H1 (cell line): ENCODE measurements around the gene MLF1. TPM values are rescaled to one million over a fixed set of nuclear protein-coding genes. Genes with fewer than 3 reads are reported as not detected.

Experiments
- CTCF ChIA-PET: fragments of 300-600 bp; sonication (Branson Sonifier 250); formaldehyde crosslinking; loops from one replicate; lab custom pipeline; 2021; ENCODE audit not compliant: partially characterized antibody; lab: Charles Lee
- POLR2A ChIA-PET: fragments of 300-600 bp; sonication (Branson Sonifier 250); formaldehyde crosslinking; loops from one replicate; lab custom pipeline; 2021; ENCODE audit warnings: inconsistent platforms; ENCODE audit not compliant: partially characterized antibody; lab: Charles Lee
- DNase-seq, 2 experiments: peaks; one replicate each; pipeline versions ENCODE4 v3.0.0 to v3.0.0-alpha.2; 2010 to 2022; ENCODE audit warnings: low spot score in 2 of 2, low read depth in 1 of 2, mixed read lengths in 1 of 2
- FAIRE-seq: peaks from 2 replicates; lab custom pipeline; 2011; peaks lifted over from hg19 to GRCh38; lab: Jason Lieb, UNC
- H2AFZ ChIP-seq: 2 replicates; pipeline ENCODE4 v1.8.1; 2012; ENCODE audit warnings: low read length, inconsistent platforms
- H2AK5ac ChIP-seq: 2 replicates; pipeline ENCODE4 v1.6.1; 2013; ENCODE audit warnings: low read depth, low read length
- H2BK120ac ChIP-seq: replicated peaks from 2 replicates; pipeline ENCODE3; 2013; ENCODE audit warnings: low read depth, low read length, inconsistent platforms
- H2BK12ac ChIP-seq: 2 replicates; pipeline ENCODE4 v1.6.1; 2013; ENCODE audit warnings: low read depth, low read length
- H2BK15ac ChIP-seq: 2 replicates; pipeline ENCODE4 v1.6.1; 2013; ENCODE audit warnings: low read length
- H2BK20ac ChIP-seq: 2 replicates; pipeline ENCODE4 v1.6.1; 2013; ENCODE audit warnings: low read length
- H2BK5ac ChIP-seq: 2 replicates; pipeline ENCODE4 v1.6.1; 2013; ENCODE audit warnings: low read depth, low read length
- H3K14ac ChIP-seq: 2 replicates; pipeline ENCODE4 v1.6.1; 2013; ENCODE audit warnings: inconsistent platforms; ENCODE audit not compliant: insufficient read length
- H3K18ac ChIP-seq: 2 replicates; pipeline ENCODE4 v1.6.1; 2013; ENCODE audit warnings: low read length; ENCODE audit errors: extremely low read depth
- H3K23ac ChIP-seq: 2 replicates; pipeline ENCODE4 v1.6.1; 2013; ENCODE audit warnings: inconsistent platforms; ENCODE audit not compliant: insufficient read length
- H3K23me2 ChIP-seq: 2 replicates; pipeline ENCODE4 v1.6.1; 2013; ENCODE audit warnings: low read depth, low read length
- H3K27ac ChIP-seq: 2 replicates; pipeline ENCODE4 v1.6.1; 2011; ENCODE audit warnings: low read depth, low read length, inconsistent platforms
- H3K27me3 ChIP-seq, 4 experiments: replicated peaks in 1 of 4; 1 replicate in 1 of 4; 2 replicates in 3 of 4; pipeline versions ENCODE4 v1.6.1 to v1.8.1; 2011 to 2013; ENCODE audit warnings: low read length in 3 of 4, mild to moderate bottlenecking in 3 of 4, inconsistent platforms in 2 of 4, mixed read lengths in 2 of 4, moderate library complexity in 1 of 4; ENCODE audit not compliant: control insufficient read depth in 3 of 4, insufficient read depth in 3 of 4; ENCODE audit errors: extremely low read depth in 1 of 4
- H3K36me3 ChIP-seq, 4 experiments: 2 replicates each; pipeline versions ENCODE4 v1.6.1 to v1.8.1; 2011 to 2013; ENCODE audit warnings: mild to moderate bottlenecking in 4 of 4, low read length in 3 of 4, moderate library complexity in 2 of 4, control low read depth in 1 of 4, inconsistent platforms in 1 of 4; ENCODE audit not compliant: insufficient read depth in 4 of 4, control insufficient read depth in 2 of 4
- H3K4ac ChIP-seq: replicated peaks from 2 replicates; pipeline ENCODE3; 2013; ENCODE audit warnings: low read length, low read depth, mixed read lengths, inconsistent platforms; ENCODE audit not compliant: insufficient read length
- H3K4me1 ChIP-seq, 4 experiments: replicated peaks in 1 of 4; 1 replicate in 1 of 4; 2 replicates in 3 of 4; pipeline versions ENCODE4 v1.6.1 to v1.8.1; 2011 to 2013; ENCODE audit warnings: low read length in 3 of 4, inconsistent platforms in 2 of 4, mixed read lengths in 1 of 4; ENCODE audit not compliant: insufficient read depth in 4 of 4, control insufficient read depth in 3 of 4
- H3K4me2 ChIP-seq, 2 experiments: 2 replicates each; pipeline versions ENCODE4 v1.6.1 to v1.8.1; 2011 to 2013; ENCODE audit warnings: low read depth in 2 of 2, low read length in 2 of 2, control low read depth in 1 of 2, inconsistent platforms in 1 of 2, mild to moderate bottlenecking in 1 of 2; ENCODE audit not compliant: insufficient read depth in 1 of 2
- H3K4me3 ChIP-seq, 4 experiments: fragments of 200-600, 300-600 bp in 1 of 4; sonication (generic), shearing (Covaris generic), sonication (Bioruptor Twin) in 1 of 4; 2 replicates each; pipeline versions ENCODE4 v1.5.1 to v1.8.1; 2011 to 2016; ENCODE audit warnings: low read length in 4 of 4, low read depth in 3 of 4, control low read depth in 2 of 4, inconsistent platforms in 2 of 4, mild to moderate bottlenecking in 2 of 4, mixed read lengths in 1 of 4, moderate library complexity in 1 of 4; ENCODE audit not compliant: insufficient read depth in 2 of 4; ENCODE audit errors: extremely low read depth in 1 of 4
- H3K56ac ChIP-seq: replicated peaks from 2 replicates; pipeline ENCODE3; 2013; ENCODE audit warnings: low read depth, mild to moderate bottlenecking, mixed read lengths, low read length, inconsistent platforms; ENCODE audit not compliant: insufficient read length
- H3K79me1 ChIP-seq: 2 replicates; pipeline ENCODE4 v1.6.1; 2013; ENCODE audit warnings: low read depth, low read length, control low read depth
- H3K79me2 ChIP-seq, 2 experiments: 2 replicates each; pipeline versions ENCODE4 v1.6.1 to v1.8.1; 2012 to 2013; ENCODE audit warnings: low read length in 2 of 2, mild to moderate bottlenecking in 2 of 2, inconsistent platforms in 1 of 2; ENCODE audit not compliant: insufficient read depth in 2 of 2, control insufficient read depth in 1 of 2
- H3K9ac ChIP-seq, 4 experiments: replicated peaks in 1 of 4; 1 replicate in 1 of 4; 2 replicates in 3 of 4; pipeline versions ENCODE4 v1.6.1 to v1.8.1; 2011 to 2013; ENCODE audit warnings: low read depth in 3 of 4, low read length in 3 of 4, control low read depth in 2 of 4, mild to moderate bottlenecking in 2 of 4, moderate library complexity in 2 of 4, inconsistent platforms in 1 of 4; ENCODE audit errors: extremely low read depth in 1 of 4
- H3K9me3 ChIP-seq, 2 experiments: 2 replicates each; pipeline versions ENCODE4 v1.6.1 to v1.8.1; 2012 to 2013; ENCODE audit warnings: mild to moderate bottlenecking in 2 of 2, moderate library complexity in 2 of 2, control low read depth in 1 of 2, inconsistent platforms in 1 of 2, low read depth in 1 of 2, low read length in 1 of 2, mixed read lengths in 1 of 2; ENCODE audit not compliant: insufficient read depth in 2 of 2
- H4K20me1 ChIP-seq, 2 experiments: replicated peaks in 1 of 2; 2 replicates each; pipeline versions ENCODE3 to v1.8.1; 2011 to 2013; ENCODE audit warnings: inconsistent platforms in 2 of 2, low read length in 2 of 2, mild to moderate bottlenecking in 1 of 2; ENCODE audit not compliant: insufficient read depth in 2 of 2, control insufficient read depth in 1 of 2
- H4K5ac ChIP-seq: 2 replicates; pipeline ENCODE4 v1.6.1; 2013; ENCODE audit warnings: low read length, low read depth, mixed read lengths, inconsistent platforms; ENCODE audit not compliant: insufficient read length
- H4K8ac ChIP-seq: 2 replicates; pipeline ENCODE4 v1.8.0; 2013; ENCODE audit warnings: mild to moderate bottlenecking, moderate library complexity, low read length, inconsistent platforms; ENCODE audit not compliant: insufficient read depth; ENCODE audit errors: extremely low read depth
- H4K91ac ChIP-seq: replicated peaks from 2 replicates; pipeline ENCODE3; 2013; ENCODE audit warnings: low read length, mixed read lengths, inconsistent platforms; ENCODE audit not compliant: insufficient read length
- ATF3 ChIP-seq: IDR thresholded peaks from 2 replicates; pipeline ENCODE4 v1.6.1; 2011; ENCODE audit warnings: low read depth, mild to moderate bottlenecking, low read length; ENCODE audit not compliant: insufficient read depth
- BCL11A ChIP-seq, 2 experiments: IDR thresholded peaks; one replicate each; pipeline ENCODE4 v1.6.1; 2011; ENCODE audit warnings: low read depth in 2 of 2, low read length in 2 of 2, mild to moderate bottlenecking in 2 of 2
- CBX5 ChIP-seq: fragments of 300-800, 300-1000 bp; sonication (generic); IDR thresholded peaks from 2 replicates; pipeline ENCODE4 v1.7.1; 2016; ENCODE audit warnings: antibody characterized with exemption, low read length, low read depth
- E2F6 ChIP-seq: IDR thresholded peaks from 2 replicates; pipeline ENCODE4 v1.6.1; 2012; ENCODE audit warnings: inconsistent platforms
- GTF2F1 ChIP-seq: IDR thresholded peaks from 2 replicates; pipeline ENCODE4 v1.6.1; 2012; ENCODE audit warnings: low read depth, low read length, improper control_type of control experiment, borderline replicate concordance
- JUND ChIP-seq: IDR thresholded peaks from 2 replicates; pipeline ENCODE4 v1.6.1; 2011; ENCODE audit warnings: mild to moderate bottlenecking, improper control_type of control experiment, low read length
- MAFK ChIP-seq: IDR thresholded peaks from 2 replicates; pipeline ENCODE4 v1.6.1; 2012; ENCODE audit warnings: low read depth, mild to moderate bottlenecking, improper control_type of control experiment, low read length
- POLR2AphosphoS5 ChIP-seq: IDR thresholded peaks from 2 replicates; pipeline ENCODE4 v1.6.1; 2011; ENCODE audit warnings: low read depth, low read length
- RAD21 ChIP-seq, 2 experiments: IDR thresholded peaks in 1 of 2; conservative IDR thresholded peaks in 1 of 2; 2 replicates each; pipeline ENCODE4 v1.6.1; 2011; ENCODE audit warnings: low read depth in 2 of 2, low read length in 2 of 2, improper control_type of control experiment in 1 of 2, inconsistent platforms in 1 of 2, mild to moderate bottlenecking in 1 of 2, moderate library complexity in 1 of 2
- RNF2 ChIP-seq: fragments of 200-900, 300-1000 bp; sonication (generic); IDR thresholded peaks from 2 replicates; pipeline ENCODE4 v1.7.1; 2016; ENCODE audit warnings: borderline replicate concordance, low read depth, mild to moderate bottlenecking, antibody characterized with exemption, low read length; ENCODE audit not compliant: poor library complexity, severe bottlenecking; ENCODE audit errors: missing control alignments
- USF2 ChIP-seq: IDR thresholded peaks from 2 replicates; pipeline ENCODE4 v1.6.1; 2011; ENCODE audit warnings: low read length, improper control_type of control experiment
- WGBS, 2 experiments: shearing (Covaris generic) in 1 of 2; methylation state at CpG; one replicate each; pipeline versions ENCODE4 v1.1.6 to v1.1.7; 2013 to 2015; ENCODE audit warnings: low lambda C conversion rate in 2 of 2, mixed read lengths in 2 of 2, inconsistent platforms in 1 of 2, low coverage in 1 of 2, missing lambda C conversion rate in 1 of 2; ENCODE audit not compliant: insufficient replicate concordance in 2 of 2, insufficient coverage in 1 of 2, insufficient read length in 1 of 2; ENCODE audit errors: extremely low coverage in 1 of 2, missing lambda C conversion rate in 1 of 2; 5-methylcytosine and 5-hydroxymethylcytosine counted together
- polyA plus RNA-seq, 7 experiments: library from polyadenylated mRNA; depleted of rRNA in 3 of 7; stranded (reverse) in 5 of 7; unstranded in 2 of 7; fragments of >200 nt in 5 of 7; fragments of 200-250 nt in 2 of 7; gene quantifications; 1 replicate in 5 of 7; 2 replicates in 1 of 7; 4 replicates in 1 of 7; pipeline versions ENCODE4 v1.2.1 to v1.2.3, GENCODE V29; 2011 to 2013; ENCODE audit warnings: missing spikeins in 2 of 7, mixed read lengths in 2 of 7
- total RNA-seq: library from RNA; stranded (reverse); fragmentation: NEBNext Ultra II Directional; extraction: Animal tissue kit (Norgen Biotek cat#: 25700); gene quantifications from 2 replicates; pipeline ENCODE4 v1.2.1, GENCODE V29; 2021

The MLF1 gene
- total and polyA plus RNA-seq, 2 of the 8 experiments (the other 6 are each of a cell fraction or from before 2014, with no cell fraction given), result 13.4 to 48.9 TPM

- ChIA-PET POLR2A (no interaction called here), CTCF (interaction anchor here (1.9 kb wide), 1 partner anchor 10 kb away, joined by 4 read pairs; no protein-coding TSS in a partner anchor)
- Histone ChIP-seq H2BK12ac (no peak overlapping the region), H3K27ac (no peak overlapping the region), H2BK15ac (no peak overlapping the region), H3K4ac (no peak overlapping the region), H3K18ac (no peak overlapping the region), H4K8ac (no peak overlapping the region), H3K79me1 (no peaks in the 10 kb centered on the region; the same call in 1 of the 2 replicates), H3K79me2 (peaks cover 0 to 4% of the 10 kb centered on the region in 2 experiments; a peak in 1 of 4 replicates), H3K23ac (no peak overlapping the region), H3K56ac (no peak overlapping the region), H2AK5ac (peak overlapping the region; percentile 78; the same call in 1 of the 2 replicates), H3K4me2 (no peak overlapping the region; a peak in 1 of 4 replicates), H2AFZ (no peak overlapping the region), H3K27me3 (peaks cover 0 to 13% (median 10%) of the 10 kb centered on the region in 4 experiments; a peak in 5 of 7 replicates), H4K20me1 (peaks cover 0 to 2% of the 10 kb centered on the region in 2 experiments), H2BK20ac (no peak overlapping the region), H3K4me3 (no peak overlapping the region), H3K14ac (no peak overlapping the region), H3K9me3 (no peaks in the 10 kb centered on the region), H3K36me3 (no peaks in the 10 kb centered on the region), H4K91ac (no peak overlapping the region), H3K9ac (no peak overlapping the region), H3K4me1 (peaks cover 0 to 15% (median 3%) of the 10 kb centered on the region in 4 experiments; a peak in 2 of 7 replicates), H2BK120ac (no peak overlapping the region), H2BK5ac (no peak overlapping the region), H4K5ac (no peak overlapping the region), H3K23me2 (peaks cover 15% of the 10 kb centered on the region)
- WGBS, 2 experiments, result 86% methylated on average over 5 of the region's 8 CpGs; no CpG with 5 or more reads in 1 of the 2 experiments
- no peak for DNase-seq
- no peak for FAIRE-seq
- TF ChIP-seq MAFK, result no peak
- TF ChIP-seq USF2, result no peak
- TF ChIP-seq JUND, result no peak
- TF ChIP-seq POLR2AphosphoS5, result no peak
- TF ChIP-seq CBX5, result no peak
- no peak for TF ChIP-seq E2F6
- no peak for TF ChIP-seq BCL11A (IDR thresholded peaks at IDR 0.05; ENCODE audit: low read depth in 2 of 2, low read length in 2 of 2)
- TF ChIP-seq GTF2F1, result no peak
- no peak for TF ChIP-seq RNF2
- no peak for TF ChIP-seq RAD21 (IDR thresholded peaks at IDR 0.05 in 1 of 2, conservative IDR thresholded peaks at IDR 0.05 in 1 of 2; ENCODE audit: low read depth in 2 of 2, low read length in 2 of 2)
- no peak for TF ChIP-seq ATF3
Measured at GRCh38 chr3:158572766-158573060, 1.7 kb downstream of the MLF1 start.
